Inflammatory macrophage (primary cell): ENCODE results near the gene PTK7.
"Not testable (repeated sequence)": the region's sequence is repeated elsewhere in the genome, so short reads cannot be mapped to it uniquely, and the experiment has no call there.

Experiments used
- DNase-seq, 2 donors: peaks; one replicate each; pipeline ENCODE4 v3.0.0-alpha.2; 2020 to 2022

PTK7 gene

GRCh38 chr6:43120101-43120763, 44.1 kb downstream of the PTK7 start:
- DNase-seq, result no peak

DNA sequence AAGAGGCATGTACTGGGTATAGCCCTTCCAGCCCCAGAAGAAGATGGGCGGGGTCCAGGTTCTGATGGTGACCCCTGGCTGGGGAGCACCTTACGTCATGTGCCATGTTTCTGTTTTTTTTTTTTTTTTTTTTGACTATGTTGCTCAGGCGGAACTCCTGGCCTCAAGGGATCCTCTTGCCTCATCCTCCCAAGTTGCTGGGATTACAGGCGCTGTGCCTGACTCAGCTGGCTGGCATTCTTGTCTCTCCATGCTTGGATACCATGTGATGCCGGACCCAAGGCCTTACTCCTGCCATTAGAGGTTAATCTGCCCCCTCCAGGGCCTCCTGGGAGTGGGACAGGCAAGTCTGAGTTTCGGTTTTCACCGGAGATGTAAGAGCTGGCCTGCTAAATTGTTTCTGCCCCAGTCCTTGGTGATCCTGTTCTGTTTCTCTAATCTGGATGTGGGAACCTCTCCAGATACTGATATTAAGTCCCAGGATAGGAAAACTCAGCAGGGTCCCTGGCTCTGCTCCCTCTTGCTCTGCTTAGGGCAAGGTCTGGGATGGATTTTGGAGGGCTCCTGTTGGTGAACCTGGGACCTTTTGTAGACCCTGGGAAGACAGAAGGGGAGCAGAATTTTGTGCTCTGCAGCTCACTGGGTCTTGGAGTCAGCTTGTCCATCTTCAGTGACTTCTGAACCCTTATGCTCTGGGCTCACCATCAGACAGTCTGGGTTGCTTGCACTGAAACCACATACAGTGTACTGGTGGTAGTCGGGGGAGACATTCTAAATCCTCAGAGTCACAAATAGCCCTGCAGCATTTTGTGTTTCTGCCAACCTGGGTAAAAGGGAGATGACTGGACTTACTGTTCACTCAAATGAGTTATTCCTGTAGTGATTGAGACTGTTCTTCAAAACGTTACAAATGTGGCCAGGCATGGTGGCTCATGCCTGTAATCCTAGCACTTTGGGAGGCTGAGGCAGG, 45.1 kb downstream of the PTK7 start:
- DNase-seq, result no peak

DNA sequence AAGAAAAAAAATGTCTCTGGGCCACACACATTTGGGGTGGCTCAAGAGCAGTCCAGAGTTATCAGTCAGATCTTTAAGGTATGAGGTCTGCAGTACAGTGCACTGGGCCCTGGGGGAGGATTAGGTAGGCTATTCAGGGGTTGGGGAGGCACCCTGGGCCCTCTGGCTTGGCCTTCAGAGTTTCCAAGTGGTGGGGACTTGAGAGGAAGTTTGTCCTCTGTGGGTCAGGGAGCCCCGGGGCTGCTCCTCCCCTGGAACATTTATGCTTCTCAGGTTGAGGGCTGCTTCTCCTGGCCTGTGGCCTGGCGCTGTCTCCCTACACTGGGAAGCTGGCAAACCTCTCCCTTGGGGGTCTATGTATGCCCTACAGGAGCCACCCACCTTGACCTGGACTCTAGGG, 46.0 kb downstream of the PTK7 start:
- DNase-seq, result no peak

DNA sequence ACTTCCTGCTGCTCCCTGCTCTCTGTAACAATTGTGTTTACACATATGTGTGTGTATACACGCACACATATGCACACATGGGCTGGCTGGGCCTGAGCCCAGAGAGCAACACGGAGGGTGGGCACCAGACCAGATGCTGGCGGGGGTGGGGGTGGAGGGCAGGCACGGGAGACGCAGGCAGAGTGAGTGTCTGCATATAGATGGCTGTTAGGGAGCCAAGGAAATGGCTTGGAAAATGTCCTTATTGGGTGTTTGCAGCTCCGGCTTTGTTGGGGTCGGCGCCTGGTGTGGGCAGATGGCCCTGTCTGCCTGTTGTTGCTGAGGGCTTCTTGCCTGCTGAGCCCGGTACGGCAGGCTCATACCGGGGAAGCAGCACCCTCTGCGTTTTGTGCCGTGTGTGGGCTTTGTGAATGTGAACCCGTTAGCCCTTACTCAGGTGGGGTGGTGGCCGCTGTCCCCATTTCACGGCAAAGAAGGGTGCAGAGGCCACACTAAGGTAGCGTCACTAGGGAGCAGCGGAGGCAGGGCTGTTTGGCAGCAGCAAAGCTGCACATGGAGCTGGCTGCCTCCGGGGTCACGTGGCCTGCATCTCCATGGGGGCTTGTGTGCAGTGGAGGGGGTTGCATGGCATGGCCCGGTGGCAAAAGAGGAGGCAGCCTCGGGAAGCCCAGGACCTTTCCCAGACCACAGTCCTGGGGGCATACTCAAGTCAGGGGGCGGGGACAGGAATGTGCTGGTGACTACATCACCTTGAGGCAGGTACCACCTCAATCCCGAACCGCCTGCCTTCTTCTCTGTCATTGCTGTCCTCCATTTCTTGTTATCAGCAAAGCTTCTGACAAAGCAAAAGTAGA, 47.6 kb downstream of the PTK7 start:
- no peak for DNase-seq

GRCh38 chr6:43124481-43124880, 48.4 kb downstream of the PTK7 start:
- no peak for DNase-seq

DNA sequence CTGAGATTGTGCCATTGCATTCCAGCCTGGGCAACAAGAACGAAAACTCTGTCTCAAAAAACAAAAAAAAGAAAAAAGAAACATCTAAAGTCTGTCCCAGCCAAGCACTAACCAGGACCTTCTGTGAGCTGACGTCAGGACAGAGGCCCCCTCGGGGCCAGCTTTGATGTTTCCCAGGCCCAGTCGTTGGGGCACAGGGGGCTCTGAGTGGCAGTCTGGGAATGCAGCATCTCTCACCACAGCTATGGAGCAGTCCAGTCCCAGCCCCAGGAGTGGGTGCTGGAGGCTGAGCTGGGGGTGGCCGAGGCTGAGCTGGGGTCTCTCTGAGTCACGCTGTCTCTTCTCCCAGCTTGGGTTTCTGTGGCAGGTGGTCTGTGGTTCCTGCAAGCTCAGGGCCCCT, 49.0 kb downstream of the PTK7 start:
- no peak for DNase-seq

DNA sequence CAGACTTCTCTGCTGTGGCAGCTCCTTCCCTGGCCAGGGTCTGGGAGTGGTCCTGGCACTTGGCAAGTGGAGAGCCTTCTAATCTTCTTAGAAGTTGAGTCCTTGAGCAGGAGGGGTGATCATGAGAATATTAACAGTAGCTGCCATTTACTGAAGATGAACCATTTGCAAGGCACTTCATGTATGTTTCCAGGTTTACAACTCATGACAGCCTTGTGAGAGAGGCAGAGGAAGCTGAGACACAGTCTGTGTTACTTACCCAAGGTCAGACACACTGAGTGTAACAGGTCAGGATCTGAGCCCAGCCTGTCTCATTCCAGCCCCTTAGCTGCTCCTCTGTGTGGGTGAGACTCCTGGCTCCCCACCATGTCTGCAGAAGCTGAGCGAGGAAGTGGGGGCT, 49.4 kb downstream of the PTK7 start:
- DNase-seq, result peak; percentile 21 to 59

- DNase-seq, result peak; percentile 11 to 41
Observed at GRCh38 chr6:43127180-43127579, 51.1 kb downstream of the PTK7 start.

DNA sequence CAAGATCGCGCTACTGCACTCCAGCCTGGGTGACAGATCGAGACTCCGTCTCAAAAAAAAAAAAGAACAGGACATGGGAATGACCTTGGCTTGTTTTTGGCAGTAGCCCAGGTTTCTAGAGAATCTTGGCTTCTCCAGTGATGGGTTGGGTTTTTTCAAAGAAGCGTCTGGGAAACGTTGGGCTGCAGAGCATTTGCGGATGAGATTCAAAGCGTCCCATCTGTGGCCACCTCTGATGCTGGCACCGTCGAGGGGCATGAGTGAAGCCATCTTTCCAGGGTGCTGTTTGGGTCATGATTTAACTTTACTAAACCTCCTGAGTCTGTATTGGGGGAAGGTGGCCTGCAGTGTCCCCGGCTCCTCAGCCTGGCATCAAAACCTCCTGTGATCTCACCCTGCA, 51.8 kb downstream of the PTK7 start:
- no peak for DNase-seq

DNA sequence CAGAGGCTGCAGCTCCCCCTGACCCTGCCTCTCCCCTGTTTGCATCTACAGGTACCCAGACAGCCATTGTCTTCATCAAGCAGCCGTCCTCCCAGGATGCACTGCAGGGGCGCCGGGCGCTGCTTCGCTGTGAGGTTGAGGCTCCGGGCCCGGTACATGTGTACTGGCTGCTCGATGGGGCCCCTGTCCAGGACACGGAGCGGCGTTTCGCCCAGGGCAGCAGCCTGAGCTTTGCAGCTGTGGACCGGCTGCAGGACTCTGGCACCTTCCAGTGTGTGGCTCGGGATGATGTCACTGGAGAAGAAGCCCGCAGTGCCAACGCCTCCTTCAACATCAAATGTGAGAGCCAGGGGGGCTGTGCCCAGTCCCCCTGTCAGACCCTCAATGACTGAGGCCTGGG, 52.8 kb downstream of the PTK7 start:
- no peak for DNase-seq

DNA sequence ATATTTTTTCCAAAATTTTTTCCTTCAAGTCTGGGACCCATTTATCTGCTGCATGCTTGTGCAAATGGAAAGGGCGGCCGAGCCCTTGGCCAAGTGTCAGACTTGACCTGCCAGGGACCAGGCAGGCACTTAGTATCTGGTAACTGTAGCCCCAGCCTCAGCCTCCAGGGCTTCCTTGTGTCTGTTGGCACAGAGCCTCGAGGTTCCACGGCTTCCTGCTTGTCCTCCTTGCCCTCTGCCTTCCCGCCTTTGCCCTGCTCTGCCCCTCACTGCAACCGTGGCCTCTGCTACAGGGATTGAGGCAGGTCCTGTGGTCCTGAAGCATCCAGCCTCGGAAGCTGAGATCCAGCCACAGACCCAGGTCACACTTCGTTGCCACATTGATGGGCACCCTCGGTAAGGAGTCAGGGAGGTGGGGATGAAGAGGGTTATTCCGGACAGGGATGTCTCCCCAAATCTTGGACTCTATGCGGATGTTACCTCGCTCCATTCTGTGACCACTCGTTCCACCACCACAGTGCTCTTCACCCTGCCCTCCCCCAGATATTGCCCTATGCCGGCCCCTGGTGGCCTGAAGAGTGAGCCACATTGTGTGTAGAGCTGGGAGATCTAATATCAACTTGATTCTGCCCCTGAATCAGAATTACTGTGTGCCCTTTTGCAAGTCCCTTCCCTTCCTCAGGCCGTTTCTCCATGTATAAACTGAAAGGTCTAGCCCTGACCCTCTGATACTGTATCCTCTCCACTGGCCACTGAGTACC, 53.5 kb downstream of the PTK7 start:
- DNase-seq, result no peak

GRCh38 chr6:43130429-43130828, 54.3 kb downstream of the PTK7 start:
- DNase-seq, result no peak

- not testable (repeated sequence) for DNase-seq
Observed at GRCh38 chr6:43131379-43131778, 55.3 kb downstream of the PTK7 start.

DNA sequence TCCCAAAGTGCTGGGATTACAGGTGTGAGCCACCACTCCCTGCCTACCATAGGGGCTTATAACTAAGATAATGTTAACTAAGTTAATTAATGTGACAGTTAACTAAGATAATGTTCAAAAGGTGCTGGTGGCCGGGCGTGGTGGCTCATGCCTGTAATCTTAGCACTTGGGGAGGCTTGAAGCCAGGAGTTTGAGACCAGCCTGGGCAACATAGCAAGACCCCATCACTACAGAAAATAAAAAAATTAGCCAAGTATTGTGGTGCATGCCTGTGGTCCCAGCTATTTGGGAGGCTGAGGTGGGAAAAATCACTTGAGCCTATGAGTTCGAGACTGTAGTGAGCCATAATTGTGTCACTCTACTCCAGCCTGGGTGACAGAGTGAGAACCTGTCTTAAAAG, 62.2 kb downstream of the PTK7 start:
- DNase-seq, result no peak

GRCh38 chr6:43139973-43140372, 63.9 kb downstream of the PTK7 start:
- DNase-seq, result peak in 1 of 2 donors; percentile 56

GRCh38 chr6:43141644-43142043, 65.5 kb downstream of the PTK7 start:
- no peak for DNase-seq

GRCh38 chr6:43142101-43142500, 66.0 kb downstream of the PTK7 start:
- no peak for DNase-seq

GRCh38 chr6:43143235-43144128, 67.4 kb downstream of the PTK7 start:
- peak; percentile 70 to 74 for DNase-seq

DNA sequence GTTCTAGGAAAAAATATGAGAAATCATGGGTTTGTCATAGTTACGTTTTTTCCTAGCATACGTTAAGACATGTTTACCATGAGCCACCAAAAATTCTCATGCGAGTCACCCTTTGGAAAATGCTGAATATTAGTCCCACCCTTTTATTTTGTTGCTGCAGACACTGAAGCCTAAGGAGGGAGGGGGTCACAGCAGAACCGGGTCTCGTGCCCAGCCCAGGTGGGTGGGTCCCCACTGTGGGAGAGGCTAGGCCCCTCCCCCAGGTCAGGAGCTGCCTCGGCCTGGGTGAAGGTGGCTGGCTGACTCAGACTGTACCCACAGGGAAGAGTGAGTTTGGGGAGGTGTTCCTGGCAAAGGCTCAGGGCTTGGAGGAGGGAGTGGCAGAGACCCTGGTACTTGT, 68.8 kb downstream of the PTK7 start:
- no peak for DNase-seq

GRCh38 chr6:43146261-43146660, 70.1 kb downstream of the PTK7 start:
- no peak for DNase-seq
